GM21825 (cell line): ENCODE data around the gene ZNF503.

Experiments used
- ATAC-seq: cut with Tn5 transposase; IDR thresholded peaks from one replicate; pipeline ENCODE4 v1.9.1; 2021; ENCODE audit warnings: mild to moderate bottlenecking, moderate library complexity; ENCODE audit not compliant: unreplicated experiment

ZNF503 gene

DNA sequence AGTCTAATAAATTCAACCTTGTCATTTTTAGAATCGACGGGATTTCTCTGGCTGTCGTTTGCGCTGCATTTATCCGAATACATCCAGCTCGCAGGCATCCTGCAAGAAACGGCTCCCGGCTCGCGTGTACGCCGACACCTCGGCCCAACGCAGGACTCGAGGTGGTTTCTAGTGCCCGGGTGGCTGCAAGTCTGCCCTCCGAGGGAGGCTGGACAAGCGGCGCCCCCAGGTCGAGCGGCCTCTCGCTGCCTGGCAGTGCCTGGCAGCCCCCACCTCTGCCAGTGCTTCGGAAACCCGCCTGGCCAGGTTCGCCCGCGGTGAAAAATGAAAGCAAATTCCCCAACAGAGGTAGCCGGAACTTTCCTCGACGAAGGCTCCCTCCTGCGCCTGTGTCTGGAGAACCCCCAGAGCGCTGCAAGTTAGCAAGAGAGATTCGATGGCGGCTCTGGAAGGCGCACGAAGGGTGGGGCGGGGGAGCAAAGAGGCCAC, 5.7 kb upstream of the ZNF503 start:
- no peak for ATAC-seq

DNA sequence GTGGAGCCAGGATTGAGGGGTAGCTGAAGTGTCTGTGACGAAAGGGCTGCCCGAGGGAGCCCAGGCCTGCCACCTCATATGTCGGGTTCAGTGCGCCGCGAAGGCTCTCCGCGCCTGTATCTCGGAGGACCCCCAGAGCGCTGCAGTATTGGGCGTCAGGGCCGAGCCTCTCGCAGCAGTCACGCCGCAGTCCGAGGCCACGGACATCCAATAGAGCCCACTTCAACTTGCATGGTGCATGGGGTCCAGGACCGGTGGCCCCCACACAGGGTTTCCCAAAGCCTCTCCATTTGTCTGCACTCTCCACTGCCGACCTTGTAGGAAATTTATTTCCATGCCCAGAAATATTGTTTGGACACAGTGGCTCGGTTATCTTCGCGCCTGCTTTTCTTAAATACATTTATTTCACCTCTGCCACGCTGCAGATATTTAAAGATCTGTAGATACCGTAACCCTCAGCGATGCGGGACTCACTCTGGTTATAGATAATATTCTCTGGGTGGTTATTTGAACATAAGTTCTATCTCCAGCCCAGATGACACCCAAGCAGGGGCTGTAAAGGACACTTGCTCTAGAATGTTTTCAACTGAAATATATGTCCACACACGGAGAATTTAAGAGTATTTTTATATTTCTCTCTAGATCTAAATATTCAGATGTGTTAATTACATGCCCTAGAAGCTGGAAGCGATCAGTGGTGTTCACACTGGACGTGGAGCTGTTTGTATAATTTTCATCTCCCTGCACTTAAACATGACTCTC, 5.1 kb upstream of the ZNF503 start:
- ATAC-seq, result no peak

DNA sequence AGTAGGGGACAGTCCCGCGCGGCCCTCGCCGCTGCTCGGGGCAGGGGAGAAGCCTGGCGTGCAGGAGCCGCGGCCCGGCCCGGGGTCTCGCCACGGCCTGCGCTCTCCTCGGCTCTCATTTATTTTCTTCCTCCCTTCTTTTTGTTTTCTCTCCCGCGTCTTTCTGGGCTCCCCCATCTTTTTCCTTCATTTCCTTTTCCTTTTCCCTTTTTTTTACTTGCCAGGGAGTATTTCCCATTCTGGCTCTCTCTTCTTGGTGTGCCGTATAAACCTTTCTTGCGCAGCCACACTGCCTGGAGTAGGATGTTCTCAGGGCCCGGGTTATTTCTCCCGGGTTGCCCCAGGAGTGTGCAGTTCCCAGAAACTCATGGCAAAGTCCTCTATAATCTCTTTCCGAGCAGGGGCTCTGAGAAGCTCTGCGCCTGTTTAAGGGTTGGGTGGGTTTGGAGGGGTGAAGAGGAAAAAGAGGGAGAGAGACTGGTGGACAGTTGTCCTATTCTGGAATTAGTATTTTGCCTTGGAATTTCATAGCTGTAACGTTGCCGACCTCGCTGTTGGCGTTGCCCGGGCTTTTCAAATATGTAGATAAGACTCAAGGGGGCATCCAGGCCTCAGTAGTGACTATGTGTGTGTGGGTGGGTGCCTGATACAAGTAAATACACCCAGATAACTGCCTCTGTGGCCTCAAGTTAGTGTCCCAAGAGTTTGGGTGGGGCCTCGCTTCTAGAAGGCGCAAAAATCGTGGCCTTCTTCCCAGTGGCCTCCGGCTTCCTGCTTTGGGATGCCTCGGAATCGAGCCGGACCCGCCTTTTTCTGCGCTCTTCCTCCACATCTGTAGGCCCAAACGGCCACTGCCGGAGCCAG, 4.3 kb upstream of the ZNF503 start:
- no peak for ATAC-seq

DNA sequence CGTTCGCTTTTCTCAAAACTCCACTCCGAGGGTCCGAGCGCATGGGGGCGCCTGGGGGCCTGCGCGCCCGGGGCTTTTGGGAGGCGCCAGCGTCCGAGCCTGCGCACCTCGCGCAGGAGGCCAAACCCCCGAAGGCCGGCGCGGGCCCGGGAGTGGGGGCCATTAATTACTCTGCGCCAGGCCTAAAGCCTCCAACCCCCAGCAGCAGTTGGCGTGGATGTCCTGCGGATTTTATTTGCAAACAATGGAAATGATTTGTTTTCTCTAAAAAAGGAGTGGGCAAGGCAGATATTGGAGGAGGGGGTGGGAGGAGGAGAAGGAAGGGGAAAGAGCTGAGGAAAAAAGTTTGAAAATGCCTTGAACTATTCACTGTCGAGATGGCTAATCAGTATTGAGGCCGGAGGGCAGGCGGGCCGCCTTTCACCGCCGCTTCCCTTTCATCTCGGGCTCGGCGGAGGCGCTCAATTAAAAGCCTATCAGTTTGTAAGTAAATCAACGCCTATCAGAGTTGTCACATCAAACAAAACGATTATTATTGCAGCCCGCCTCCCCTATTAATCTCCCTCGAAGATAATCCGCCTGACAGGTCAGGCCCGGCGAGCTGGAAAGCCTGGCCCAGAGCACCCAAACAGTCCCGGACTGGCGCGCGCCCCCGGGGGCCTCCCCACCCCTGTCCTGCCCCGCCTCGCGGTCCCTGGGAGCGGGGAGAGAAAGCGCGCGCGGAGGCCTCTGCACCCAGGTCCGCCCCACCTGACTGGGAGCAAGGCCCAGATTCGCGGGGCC, 3.4 kb upstream of the ZNF503 start:
- ATAC-seq, result no peak

DNA sequence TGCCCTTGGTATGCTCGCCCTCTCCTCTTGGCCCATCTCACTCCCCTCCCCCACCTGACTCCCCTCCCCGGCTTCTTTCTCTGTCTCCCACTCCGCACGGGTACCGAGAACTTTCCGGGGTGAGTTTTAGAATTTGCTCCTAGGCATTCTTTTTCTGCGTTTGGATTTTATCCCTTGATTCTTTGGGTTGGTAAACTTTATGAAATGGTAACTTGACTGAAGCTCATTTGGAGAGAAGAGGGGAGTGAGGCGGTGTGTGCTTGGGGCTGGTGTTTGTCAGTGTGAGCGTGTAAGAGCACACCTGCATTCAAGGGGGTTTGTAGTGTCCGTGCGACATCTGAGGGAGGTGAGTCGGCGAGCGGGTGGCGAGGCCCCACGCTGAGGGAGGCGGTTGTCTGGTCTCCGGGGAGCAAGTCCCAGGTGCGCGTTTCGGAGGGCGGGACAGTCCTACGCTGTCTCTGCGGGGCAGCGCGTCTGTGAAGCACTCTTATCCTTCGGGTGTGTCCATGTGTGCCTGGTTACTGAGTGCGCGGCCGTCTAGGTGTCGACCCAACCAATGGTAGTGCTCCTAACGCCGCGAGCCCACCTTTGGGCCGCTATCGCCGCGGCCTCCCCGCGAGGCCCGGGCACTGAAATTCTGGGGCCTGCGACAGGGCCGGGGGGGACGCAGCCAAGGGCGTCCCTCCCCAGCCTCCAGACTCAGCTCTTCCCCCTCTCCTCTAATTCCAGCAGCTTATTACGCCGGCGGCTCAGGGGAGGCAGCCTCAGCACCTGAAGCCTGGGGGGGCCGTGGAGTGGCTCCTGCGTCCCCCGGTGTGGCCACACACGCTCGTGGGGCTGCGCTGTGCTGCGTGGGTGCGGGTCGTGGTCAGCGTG, 2.6 kb upstream of the ZNF503 start:
- no peak for ATAC-seq

DNA sequence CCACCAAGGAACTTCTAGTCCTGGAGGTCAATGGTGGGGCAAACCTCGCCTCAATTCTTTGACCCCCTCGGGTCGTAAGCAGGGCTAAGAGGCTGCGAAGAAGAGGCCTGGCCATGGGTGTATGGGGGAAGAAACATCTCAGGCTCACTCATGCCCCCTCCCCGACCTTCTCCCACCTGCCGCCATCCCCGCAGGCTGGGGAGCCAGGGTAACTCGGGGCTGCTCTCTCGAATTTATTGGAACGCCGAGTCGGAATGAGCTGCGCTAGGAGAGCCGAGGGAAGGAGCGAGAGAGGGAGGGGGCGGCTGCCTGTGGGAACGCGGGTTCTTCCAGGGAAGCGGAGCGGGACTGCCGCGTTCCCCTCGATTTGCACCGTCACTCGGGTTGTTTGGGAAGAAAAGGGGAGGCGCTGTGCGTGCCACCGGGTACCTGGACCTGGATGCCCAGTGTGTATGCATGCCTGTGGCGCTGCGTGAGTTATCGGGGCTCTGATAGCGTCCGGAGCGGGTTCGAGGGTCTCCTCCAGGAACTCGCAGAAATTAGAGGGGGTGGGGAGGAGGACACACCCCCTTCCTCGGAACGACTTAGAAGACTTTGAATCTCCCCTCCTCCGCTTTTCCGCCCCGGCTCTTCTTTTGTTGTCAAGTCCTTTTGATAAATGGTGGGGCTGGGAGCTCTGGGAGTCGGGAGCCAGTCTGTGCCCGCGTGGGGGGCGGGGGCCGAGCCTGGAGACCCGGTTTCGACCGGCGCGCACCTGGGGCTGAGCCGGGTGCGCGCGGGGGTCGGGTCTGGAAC, 1.8 kb upstream of the ZNF503 start:
- ATAC-seq, result no peak

DNA sequence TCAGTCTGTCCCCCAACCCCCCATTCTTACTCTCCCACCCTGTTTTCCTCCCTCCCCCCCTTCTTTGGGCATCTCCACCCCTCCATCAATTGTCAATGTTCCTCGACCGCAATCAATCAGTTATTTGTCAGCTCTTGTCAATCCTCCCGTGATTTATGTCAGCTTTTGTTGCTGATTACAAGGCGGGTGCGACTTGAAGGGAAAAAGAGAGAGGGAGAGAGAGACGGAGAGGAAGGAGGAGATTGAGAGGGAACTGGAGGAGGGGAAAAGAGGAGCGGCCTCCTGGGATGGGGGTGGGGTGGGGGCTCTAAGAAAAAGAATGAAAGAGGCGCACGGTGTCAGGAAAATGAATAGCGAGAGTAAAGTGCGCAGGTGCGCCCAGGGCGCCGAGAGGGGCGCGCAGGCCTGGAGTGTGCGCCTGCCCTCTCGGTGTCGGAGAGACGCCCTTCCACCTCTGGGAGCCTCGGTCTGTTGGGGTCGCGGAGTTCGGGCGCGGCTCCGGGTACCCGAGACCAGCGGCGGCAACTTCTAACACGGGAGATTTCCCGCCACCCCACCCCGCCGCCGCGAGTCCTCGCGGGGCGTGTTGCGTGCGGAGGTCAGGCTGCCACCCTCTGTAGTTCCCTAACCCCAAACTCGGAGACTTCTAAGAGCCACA, 1.1 kb upstream of the ZNF503 start:
- ATAC-seq, result no peak

DNA sequence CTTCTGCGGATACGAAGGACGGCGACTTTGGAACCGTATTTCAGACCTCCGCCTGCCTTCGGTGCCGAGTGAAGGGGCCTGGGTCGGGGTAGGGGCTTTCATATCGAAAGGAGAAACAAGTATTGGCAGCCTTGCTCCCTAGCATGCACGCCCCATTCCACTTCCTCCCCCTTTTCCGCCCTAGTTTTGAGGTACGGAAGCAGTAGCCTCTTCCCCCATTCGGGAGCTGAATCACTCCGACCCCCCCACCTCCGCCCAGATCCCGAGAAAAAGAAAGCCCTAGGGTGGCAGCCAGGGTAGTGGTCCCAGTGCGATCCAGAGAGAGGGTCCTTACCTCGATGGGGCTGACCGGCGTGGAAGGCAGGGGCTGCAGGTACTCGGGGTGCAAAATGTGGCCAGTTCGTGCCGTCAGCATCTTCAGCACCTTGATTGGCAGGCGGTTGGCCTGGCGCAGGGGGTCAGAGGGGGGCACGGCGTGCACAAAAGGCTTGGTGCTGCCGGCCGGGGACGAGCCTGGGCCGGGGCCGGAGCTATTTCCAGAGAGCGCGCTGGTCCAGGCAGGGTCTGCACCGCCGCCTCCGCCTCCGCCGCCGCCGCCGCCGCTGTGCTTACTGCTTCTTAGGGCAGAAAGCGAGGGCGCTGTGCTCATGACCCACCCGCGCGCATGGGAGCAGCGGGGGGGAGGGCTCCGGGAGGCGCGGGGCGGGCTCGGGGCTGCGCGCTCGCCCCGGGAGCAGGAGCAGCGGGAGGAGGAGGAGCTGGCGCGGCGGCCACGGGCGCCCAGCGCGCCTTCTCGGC, 594 bp downstream of the ZNF503 start:
- peak; percentile 18 for ATAC-seq

DNA sequence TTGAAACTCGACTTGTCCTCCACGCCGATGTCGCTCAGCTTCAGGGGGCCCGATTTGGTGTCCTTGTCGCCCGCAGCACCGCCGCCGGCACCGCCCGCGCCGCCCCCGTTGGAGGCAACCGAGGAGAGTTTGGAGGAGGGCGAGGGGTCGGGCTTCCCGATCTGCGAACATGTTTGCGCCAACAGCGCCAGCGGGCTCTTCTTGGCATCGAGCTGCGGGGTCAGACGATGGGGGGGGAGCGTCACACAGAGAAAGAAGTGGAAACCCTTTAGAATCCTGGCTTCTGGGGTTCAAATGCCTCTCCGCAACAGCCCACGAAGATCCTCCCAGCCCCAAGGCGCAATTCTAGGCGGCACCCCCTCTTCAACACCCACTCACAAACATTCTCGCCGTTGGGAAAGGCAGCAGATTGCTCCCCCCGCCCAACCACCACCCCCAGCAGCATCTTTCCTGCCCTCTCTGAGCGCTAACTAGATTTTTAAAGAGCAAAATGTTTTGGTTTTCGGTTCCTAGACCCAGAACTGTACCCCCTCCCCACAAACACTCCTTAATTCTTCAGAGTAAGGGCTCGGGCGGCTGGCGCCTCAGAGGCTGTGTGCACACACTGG, 1.3 kb downstream of the ZNF503 start:
- no peak for ATAC-seq

DNA sequence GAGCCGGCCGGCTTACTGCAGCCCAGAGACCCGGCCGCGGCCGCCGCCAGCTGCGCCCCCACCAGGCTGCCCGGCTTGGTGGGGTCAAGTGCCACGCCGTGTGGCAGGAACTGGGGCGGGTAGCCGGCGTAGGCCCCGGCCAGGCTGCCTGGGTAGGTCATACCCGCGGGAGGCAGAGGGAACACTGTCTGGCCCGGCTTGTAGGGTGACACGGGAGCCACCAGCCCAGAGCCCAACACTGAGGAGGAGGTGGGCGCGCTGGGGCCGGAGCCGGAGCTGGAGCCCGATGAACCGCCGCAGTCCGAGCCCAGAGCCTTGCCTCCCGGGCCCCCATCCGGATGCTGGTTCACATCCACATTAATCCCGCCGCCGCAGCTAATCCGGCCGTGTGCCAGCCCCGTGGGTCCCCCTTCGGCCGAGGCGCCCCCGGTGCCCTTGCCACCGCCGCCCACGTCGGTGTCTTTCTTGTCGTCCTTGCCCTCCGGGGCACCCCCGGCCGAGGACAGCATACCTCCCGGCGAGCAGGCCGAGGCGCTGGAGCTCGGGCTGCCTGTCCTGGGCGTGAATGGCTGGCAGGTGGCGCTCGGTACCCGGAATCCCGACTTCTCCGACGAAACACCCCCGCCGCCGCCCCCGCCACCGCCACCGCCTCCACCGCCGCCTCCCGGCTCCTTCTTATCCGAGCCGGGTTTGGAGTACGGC, 2.0 kb downstream of the ZNF503 start:
- ATAC-seq, result no peak

DNA sequence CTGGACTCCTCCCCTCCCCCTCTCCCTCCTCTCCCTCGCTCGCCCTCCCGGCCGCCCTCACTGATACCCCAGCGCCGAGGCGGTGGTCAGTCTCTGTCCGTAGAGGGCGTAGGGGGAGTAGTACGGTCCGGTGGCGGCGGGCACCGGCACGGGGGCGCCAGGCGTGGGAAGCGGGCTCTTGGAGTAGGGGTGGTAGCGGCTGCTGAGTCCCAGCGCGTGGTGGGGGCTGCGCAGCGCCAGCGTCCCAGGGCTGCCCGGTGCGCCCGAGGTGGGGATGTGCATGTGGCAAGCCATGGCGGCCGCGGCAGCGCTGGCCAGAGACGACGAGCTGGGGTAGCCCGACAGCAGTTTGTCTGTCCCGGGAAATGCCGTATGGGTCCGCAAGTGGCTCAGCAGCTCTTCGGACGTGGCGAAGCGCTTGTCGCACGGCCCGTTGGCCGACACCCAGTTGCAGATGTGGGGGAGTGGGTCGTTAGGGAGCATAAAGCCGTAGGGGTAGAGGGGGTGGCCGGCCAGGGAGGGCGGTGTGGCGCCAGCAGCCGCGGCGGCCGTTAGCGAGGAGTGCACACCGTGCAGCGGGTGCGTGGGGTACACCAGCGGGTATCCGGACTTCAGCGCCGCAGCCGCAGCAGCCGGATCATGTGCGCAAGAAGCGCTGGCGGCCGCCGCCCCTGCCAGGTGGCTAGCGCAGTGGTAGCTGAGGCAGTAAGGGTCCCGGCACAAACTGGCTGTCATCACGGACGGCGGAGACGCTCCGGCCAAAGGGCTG, 2.7 kb downstream of the ZNF503 start:
- ATAC-seq, result no peak

DNA sequence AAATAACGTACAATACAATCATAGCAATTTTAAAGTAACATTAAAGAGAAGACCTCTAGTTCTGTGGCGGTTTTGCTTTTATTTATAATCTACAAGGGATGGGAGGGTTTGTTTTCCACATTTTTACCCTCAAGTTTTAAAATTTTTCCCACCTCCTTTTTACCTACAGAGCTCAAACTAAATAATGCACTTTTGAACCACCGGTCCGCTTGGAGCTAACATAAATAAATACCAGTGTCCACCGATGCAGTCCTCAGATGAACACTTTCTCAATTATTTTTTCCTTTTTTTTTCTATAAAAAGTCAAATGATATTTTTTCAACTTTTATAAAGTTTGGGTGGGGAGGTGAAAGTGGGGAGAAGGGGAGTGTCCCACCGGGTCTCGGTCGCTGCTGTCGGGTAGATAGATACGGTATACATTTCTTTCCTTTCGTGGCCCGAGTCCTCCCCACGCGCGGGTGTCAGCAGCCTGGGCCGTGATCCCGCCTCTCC, 3.3 kb downstream of the ZNF503 start:
- ATAC-seq, result no peak

DNA sequence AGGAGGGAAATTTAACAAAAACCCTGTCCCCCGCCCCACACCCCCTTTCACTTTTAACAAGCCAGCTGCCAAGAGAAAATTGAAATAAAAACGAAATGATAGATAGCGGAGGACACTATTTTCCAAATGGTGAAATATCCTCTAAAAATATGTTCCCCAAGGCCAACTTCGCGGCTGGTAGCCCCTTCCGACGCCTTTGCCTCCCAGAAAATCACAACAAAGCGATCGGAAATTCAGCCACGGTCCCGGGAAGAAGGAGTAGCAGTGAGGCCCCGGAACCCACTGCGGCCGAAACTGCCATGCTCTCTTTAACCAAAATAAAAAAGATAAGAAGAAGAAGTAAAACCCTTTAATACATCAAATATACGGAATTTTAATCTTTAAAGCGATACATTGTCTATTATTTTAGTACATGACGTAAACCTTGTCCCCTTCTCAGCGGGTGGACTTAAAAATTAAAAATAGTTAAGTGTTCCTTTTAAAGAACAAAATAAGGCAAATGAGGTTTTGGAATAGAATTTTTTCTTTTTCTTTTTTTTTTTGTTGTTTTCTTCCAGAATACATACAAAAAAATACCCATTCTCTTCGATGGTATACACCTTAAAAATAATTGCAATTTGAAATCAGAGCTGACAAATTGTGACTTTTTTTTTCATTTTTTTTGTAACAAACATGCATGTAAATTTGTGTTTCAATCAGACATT, 3.9 kb downstream of the ZNF503 start:
- ATAC-seq, result no peak

DNA sequence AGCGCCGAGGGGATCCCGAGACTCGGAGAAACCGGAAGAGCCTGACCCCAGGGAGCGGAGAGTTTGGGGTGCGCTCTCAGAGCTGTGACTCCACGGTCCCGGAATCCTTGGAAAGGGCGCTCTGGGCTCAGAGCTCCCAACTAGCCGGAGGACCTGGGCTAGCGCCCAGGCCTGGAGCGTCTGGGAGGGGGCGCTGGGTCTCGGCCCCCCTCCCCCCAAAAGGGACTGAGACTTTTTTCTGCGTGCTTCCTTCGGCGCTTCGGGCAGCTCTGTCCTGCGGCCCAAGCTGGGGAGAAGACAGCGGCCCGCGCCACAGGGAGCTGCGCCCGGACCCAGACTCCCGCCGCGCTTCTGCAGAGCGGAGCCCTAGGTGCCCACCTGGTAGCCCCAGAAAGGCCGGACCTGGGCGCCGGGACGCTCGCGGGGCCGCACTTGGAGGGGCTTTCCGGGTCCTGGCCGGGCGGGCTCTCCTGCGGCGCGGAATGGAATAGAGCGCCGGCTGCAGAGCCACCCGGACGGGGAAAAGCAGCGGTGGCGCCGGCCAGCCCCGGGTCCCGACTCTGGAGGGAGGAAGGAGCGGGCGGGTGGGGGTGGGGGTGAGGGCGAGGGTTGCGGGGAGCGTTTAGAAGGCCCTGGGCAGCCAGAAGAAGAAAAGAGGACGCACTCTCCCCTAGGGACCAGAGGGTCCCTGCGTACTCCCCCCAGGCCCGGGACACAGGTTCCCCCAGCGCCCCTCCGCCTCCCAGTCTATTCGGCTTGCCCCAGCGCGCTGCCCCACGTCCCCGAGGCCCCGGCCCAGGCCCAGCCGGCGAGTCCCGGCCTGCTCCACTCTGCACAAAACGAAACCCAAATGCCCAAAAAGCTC, 4.7 kb downstream of the ZNF503 start:
- ATAC-seq, result no peak
